Measurements from ENCODE around the gene NUDT21.

The NUDT21 gene

DNA sequence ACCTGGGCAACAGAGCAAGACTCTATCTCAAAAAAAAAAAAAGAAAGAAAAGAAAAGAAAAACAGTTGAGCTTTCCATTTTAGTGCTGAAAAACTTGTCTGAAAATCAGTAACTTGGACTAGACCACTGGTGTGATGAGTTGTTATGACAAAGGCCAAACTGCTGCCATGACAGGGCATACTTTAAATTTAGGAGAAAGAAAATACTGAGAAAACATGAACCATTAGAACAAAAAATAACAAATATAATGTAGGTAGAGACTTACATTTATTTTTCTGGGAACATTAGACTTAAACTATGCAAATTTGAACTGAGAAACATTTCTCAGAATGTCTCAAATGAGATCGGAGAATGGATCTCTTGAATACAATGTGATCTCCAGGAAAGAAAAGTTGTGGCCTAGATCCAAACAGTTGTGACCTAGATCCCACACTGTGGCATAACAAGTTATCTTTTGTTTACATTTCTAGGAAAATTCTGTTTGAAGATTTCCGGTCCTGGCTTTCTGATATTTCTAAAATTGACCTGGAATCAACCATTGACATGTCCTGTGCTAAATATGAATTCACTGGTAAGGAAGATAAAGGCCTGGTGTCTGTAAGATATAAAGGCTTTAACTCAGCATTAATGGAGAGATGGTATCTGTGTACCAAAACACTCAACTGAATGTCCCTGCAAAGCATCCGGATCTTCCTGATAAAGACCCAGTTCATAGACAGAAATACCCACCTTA lies 11.1 kb upstream of the NUDT21 start:
- DNase-seq (ENCODE audit: low read depth in 2 of 2): no peak

- DNase-seq (ENCODE audit: low read depth in 2 of 2): no peak
These were observed 9.0 kb upstream of the NUDT21 start for GRCh38 chr16:56460101-56460500.

DNA sequence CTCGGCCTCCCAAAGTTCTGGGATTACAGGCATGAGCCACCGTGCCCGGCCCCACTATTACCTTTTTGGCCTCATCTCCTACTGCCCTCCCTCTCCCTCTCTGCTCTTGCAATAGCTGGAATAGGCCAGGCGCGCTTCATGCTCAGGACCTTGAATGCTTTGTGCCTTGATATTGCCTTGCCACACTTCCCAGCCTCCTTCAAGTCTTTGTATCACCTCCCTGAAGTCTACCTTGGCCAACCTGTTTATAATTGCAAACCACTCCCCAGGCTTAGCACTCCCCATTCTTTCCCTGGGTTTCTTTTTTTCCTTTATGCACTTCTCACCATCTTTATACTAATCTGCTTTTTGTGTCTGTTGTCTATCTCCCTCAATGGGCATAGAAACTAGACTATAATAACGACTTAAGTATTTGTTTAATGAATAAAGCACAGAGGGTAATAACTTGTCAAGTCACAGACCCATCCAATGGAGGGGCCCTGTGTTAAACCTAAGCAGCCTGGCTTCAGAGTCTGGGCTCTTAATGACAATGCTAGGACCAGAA lies 6.9 kb upstream of the NUDT21 start:
- DNase-seq (ENCODE audit: low read depth in 2 of 2): no peak

- DNase-seq (ENCODE audit: low read depth in 2 of 2): no peak
These were observed 889 bp upstream of the NUDT21 start for GRCh38 chr16:56451753-56452689.

DNA sequence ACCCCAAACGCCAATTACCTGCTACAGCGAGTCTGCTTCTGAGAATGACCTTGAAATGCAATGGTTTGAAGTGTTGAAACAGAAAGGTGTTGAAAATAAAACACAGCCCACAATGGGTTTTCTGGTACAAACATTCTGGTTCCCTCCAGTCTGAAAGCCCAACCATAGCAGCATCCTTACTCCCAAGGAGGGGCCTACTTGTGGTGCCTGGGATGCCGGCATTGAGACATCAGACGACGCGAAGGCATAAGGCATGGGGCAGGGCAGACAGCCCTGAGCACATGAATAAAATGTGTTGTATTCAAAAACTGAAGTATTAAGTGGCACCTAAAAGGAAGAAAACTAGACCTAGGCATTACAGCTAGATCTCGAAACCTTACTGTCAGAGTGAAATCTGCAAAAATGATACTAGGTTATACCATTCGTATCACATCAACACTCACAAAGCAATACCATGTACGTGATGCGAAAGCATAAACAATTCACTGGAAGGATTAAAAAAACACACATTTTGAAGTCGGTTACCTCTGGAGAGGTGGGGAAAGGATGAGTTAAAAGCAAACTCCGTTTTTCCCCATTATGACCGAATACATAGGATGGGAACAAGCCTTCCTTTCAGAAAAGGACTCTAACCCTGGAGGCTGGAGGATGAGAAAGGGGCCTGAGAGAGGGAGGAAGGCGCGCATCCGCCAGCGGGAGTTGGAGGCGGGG lies 702 bp downstream of the NUDT21 start:
- DNase-seq (ENCODE audit: low read depth in 2 of 2): no peak

DNA sequence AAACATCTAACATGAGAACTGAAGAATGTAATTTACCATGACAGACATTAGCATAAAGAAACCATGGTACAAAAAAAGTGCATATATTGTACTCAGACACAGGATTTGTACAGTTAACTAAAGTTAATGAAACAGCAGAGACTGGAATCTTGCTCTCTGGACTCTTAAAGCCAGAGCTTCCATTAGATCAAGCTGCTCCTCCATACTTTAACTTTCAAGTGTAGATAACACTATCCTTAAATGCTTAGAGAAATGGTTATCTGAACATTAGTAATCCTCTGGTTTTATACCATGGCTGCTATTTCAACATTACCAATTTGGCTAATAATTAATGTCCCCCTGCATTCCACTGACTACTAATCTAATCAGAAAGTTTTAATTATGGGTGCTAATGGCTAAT lies 3.1 kb downstream of the NUDT21 start:
- no peak for DNase-seq (ENCODE audit: low read depth in 2 of 2)

DNA sequence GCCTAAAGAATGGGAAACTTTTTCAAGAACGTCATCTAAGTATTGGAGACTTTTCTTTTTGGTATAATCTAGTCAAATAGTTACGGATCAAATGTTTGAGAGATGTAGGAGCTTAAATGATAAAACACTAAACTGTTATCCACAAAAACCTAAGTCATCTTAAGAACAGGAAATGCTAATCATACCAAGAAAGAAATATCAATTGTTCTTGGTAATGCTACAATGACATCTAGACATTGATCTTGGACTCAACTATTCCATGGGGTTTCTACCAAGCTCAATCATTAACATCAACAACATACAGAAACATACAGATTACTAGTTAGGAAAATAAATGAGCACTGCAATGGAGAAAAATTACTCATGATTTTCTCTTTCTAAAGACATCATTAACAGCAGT lies 3.8 kb downstream of the NUDT21 start:
- DNase-seq (ENCODE audit: low read depth in 2 of 2): no peak

GRCh38 chr16:56438038-56438437 lies 13.1 kb downstream of the NUDT21 start:
- no peak for DNase-seq (ENCODE audit: low read depth in 2 of 2)

- no peak for DNase-seq (ENCODE audit: low read depth in 2 of 2)
These were observed 14.9 kb downstream of the NUDT21 start for GRCh38 chr16:56436258-56436657.

GRCh38 chr16:56428091-56428490 lies 23.0 kb downstream of the NUDT21 start:
- no peak for DNase-seq (ENCODE audit: low read depth in 2 of 2)

DNA sequence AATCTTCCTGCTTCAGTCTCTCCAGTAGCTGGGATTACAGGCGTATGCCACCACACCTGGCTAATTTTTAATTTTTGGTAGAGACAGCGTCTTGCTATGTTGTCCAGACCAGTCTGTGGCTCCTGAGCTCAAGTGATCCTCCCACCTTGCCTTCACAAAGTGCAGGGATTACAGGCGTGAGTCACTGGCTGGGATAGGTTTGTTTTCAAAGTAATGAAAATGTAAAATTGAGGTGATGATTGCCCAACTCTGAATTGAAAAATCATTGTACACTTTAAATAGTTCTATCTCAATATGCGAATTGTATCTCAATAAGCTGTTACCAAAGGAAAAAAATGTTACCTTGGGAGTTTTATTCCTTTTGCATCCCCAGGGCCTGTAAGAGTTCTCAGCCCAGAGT lies 24.5 kb downstream of the NUDT21 start:
- DNase-seq (ENCODE audit: low read depth in 2 of 2): no peak

GRCh38 chr16:56425439-56425832 lies 25.7 kb downstream of the NUDT21 start, which contains the start of gene AMFR:
AMFR (minus strand) TSS chr16:56425545; CDS start chr16:56425327, 218 bp downstream.
- DNase-seq (ENCODE audit: low read depth in 2 of 2): peak; percentile 10 to 47

DNA sequence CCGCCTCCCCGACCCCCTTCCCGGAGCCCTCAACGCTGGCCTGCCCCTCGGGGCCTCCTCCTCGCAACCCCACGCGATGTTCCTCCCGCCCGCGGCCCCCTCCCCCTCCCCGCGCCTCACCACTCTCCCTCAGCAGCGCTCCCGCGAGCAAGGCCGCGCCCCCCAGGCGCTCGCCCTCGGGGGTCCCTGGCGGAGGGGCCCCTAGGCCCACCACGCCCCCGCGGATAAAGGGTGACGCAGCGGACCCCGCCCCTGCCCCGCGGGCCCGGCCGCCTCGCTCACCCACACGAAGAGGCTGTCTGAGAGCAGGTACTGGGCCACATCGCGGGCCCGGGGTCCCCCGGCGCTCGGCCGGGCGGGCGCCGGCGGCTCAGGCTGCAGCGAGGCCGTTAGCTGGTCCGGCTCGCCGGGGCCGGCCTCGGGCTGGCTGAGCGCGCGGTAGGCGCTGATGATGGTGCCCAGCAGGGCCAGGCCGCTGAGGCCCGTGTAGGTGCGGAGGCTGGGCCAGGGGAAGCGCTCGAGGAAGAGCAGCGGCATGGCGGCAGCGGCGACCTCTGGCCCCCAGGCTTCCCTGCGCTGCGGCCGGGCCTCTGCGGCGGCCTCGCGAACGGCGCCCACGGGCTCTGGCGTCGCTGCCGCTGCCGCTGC lies 26.2 kb downstream of the NUDT21 start:
- DNase-seq (ENCODE audit: low read depth in 2 of 2): peak in 1 of 2 donors; percentile 44

- DNase-seq (ENCODE audit: low read depth in 2 of 2): no peak
These were observed 26.7 kb downstream of the NUDT21 start for GRCh38 chr16:56424404-56424764.

GRCh38 chr16:56423584-56424403 lies 27.3 kb downstream of the NUDT21 start:
- no peak for DNase-seq (ENCODE audit: low read depth in 2 of 2)

DNA sequence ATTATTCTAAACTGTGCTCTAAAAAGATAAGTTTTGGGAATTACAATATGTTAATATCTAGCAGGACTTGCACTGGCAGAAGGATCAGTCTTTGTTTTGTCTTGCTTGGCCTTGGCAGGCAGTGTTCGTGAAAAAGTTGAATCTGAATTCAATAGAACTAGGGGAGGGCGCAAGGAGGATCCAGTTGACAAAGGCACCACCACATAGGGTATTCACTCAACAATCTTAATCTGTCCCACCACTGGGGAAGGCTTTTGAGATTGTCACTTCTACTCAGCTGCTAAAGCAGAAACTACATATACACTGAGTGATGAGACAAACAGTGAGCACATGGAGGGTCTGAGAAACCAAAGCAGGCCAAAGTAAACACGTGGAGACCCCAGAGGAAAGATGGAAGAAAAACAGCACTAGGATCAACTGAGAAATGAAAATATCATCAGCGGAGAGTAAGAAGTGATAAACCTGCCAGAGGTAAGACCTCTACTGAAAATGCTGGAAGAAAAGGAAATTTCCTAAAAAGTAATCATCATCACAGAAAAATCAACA lies 28.2 kb downstream of the NUDT21 start:
- DNase-seq (ENCODE audit: low read depth in 2 of 2): no peak

DNA sequence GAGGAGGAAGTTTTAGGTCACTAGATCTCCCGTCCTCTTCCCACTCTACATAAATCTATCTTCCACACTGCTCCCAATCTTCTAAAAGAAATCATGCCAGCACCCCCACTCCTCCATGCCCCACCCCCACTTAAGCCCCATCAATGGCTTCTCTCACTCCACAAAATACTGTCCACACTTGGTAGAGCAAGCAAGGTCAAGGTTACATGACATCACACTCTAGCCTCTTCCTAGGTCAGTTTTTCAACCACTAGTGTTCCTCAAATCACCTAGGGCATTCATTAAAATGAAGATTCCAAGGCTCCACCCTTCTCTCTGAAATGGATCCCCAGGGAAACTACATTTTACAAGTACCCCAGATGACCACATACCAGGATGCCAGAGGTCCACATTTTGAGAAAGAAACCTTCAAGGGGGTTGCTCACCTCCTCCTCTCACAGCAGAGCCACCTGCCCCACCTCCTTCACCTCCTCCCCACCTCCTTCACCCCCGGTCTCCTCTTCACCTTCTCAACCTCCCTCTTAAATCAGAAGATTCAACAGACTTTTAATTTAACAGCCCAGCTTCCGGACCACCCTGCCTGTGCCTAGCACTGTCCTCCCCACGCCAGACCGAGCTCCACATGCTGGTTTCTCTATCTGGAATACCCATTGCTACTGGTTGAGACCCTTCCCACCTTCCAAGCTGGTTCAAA lies 29.0 kb downstream of the NUDT21 start:
- DNase-seq (ENCODE audit: low read depth in 2 of 2): no peak

DNA sequence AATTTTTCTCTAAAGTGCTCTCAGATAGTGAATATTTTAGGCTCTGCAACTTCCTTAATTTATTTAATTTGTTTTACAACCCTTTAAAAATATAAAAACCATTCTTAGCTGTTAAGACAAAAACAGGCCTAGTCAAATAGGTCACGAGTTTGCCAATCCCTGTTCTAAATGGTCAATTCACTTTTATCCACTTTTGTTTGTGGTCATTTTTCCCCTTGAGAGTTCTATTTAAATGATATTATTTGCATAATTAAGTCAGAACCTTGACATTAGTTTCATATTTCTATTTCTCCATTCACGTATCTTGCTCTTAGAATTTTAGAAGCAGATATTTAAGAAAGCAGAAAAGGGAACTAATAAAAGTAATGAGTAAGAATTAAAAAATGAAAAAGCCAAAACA lies 29.8 kb downstream of the NUDT21 start:
- DNase-seq (ENCODE audit: low read depth in 2 of 2): no peak

DNA sequence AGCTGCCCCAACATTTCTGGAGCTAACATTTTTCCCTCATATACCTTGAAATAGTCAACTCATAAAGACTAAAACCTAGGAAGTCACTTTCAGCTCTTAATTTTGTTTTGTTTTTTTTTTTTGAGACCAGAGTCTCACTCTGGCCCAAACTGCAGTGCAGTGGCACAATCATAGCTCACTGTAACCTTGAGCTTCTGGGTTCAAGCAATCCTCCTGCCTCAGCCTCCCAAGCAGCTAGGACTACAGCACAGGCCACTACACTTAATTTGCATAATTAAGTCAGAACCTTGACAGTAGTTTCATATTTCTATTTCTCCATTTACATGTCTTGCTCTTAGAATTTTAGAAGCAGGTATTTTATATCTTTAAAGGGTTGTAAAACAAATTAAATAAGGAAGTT lies 30.5 kb downstream of the NUDT21 start:
- DNase-seq (ENCODE audit: low read depth in 2 of 2): no peak
